IMR-90 (cell line): ENCODE data around the gene SLC25A6. TPM values are rescaled to one million over a fixed set of nuclear protein-coding genes. Genes with fewer than 3 reads are reported as not detected.

Experiments
- ATAC-seq: fragments of 200-7000 bp; cut with Tn5 transposase; 2 replicates; pipeline ENCODE4 v1.9.1; 2020; ENCODE audit warnings: low read depth, mild to moderate bottlenecking, moderate library complexity
- BruUV-seq: library from RNA; stranded (reverse); fragments of 400-500 nt; replicated peaks from 2 replicates; lab custom pipeline; 2021; lab: Mats Ljungman, UMichigan
- CTCF ChIA-PET: fragments of 300-600 bp; formaldehyde crosslinking; extraction: SDS; loops from one replicate; lab custom pipeline; 2021; ENCODE audit warnings: antibody characterized with exemption; lab: Yijun Ruan, JAX
- POLR2A ChIA-PET: fragments of 300-600 bp; sonication (Branson Sonifier 250); formaldehyde crosslinking; loops from one replicate; lab custom pipeline; 2022; ENCODE audit warnings: antibody characterized with exemption; ENCODE audit not compliant: unreplicated experiment; lab: Charles Lee
- DNase-seq: peaks from one replicate; pipeline ENCODE4 v3.0.0; 2013
- H2AFZ ChIP-seq: replicated peaks from 2 replicates; pipeline ENCODE3; 2013; ENCODE audit warnings: low read length, mild to moderate bottlenecking; ENCODE audit not compliant: poor library complexity
- H2AK5ac ChIP-seq: 2 replicates; pipeline ENCODE4 v1.6.1; 2013; ENCODE audit warnings: low read depth, low read length, inconsistent platforms
- H2AK9ac ChIP-seq: replicated peaks from 2 replicates; pipeline ENCODE3; 2013; ENCODE audit warnings: mild to moderate bottlenecking, low read depth, low read length, moderate library complexity; ENCODE audit not compliant: poor library complexity
- H2BK120ac ChIP-seq: 2 replicates; pipeline ENCODE4 v1.6.1; 2013; ENCODE audit warnings: low read depth, low read length, inconsistent platforms
- H2BK15ac ChIP-seq: 3 replicates; pipeline ENCODE4 v1.6.1; 2013; ENCODE audit warnings: low read depth, low read length, inconsistent platforms
- H2BK20ac ChIP-seq: 2 replicates; pipeline ENCODE4 v1.6.1; 2013; ENCODE audit warnings: low read depth, mild to moderate bottlenecking, inconsistent platforms, low read length, moderate library complexity
- H2BK5ac ChIP-seq: 2 replicates; pipeline ENCODE4 v1.6.1; 2013; ENCODE audit warnings: mild to moderate bottlenecking, low read depth, low read length, inconsistent platforms; ENCODE audit not compliant: poor library complexity, severe bottlenecking
- H3K14ac ChIP-seq: replicated peaks from 2 replicates; pipeline ENCODE4 v1.6.1; 2013; ENCODE audit warnings: low read depth, low read length, inconsistent platforms
- H3K18ac ChIP-seq: 2 replicates; pipeline ENCODE4 v1.6.1; 2013; ENCODE audit warnings: low read depth, low read length, control low read depth
- H3K23ac ChIP-seq: 2 replicates; pipeline ENCODE4 v1.6.1; 2013; ENCODE audit warnings: low read depth, low read length, inconsistent platforms
- H3K27ac ChIP-seq: 2 replicates; pipeline ENCODE4 v1.5.1; 2013; ENCODE audit warnings: mild to moderate bottlenecking, control low read depth, low read length; ENCODE audit not compliant: insufficient read depth
- H3K27me3 ChIP-seq: 2 replicates; pipeline ENCODE4 v1.6.1; 2013; ENCODE audit warnings: low read length; ENCODE audit not compliant: control insufficient read depth, insufficient read depth
- H3K36me3 ChIP-seq: 2 replicates; pipeline ENCODE4 v1.6.1; 2013; ENCODE audit warnings: low read length, mixed read lengths; ENCODE audit not compliant: control insufficient read depth, insufficient read depth
- H3K4ac ChIP-seq: 2 replicates; pipeline ENCODE4 v1.6.1; 2013; ENCODE audit warnings: low read depth, low read length, inconsistent platforms
- H3K4me1 ChIP-seq: 2 replicates; pipeline ENCODE4 v1.6.1; 2013; ENCODE audit warnings: low read length, mixed read lengths; ENCODE audit not compliant: control insufficient read depth, insufficient read depth
- H3K4me2 ChIP-seq: 2 replicates; pipeline ENCODE4 v1.6.1; 2013; ENCODE audit warnings: low read depth, mild to moderate bottlenecking, control low read depth, low read length, moderate library complexity
- H3K4me3 ChIP-seq: 2 replicates; pipeline ENCODE4 v1.5.1; 2013; ENCODE audit warnings: low read depth, mild to moderate bottlenecking, control low read depth, low read length, moderate library complexity; ENCODE audit not compliant: insufficient read depth
- H3K56ac ChIP-seq: 2 replicates; pipeline ENCODE4 v1.6.1; 2013; ENCODE audit warnings: low read length, inconsistent platforms; ENCODE audit not compliant: insufficient read depth; ENCODE audit errors: extremely low read depth
- H3K79me1 ChIP-seq, 2 experiments: 2 replicates each; pipeline ENCODE4 v1.6.1; 2013; ENCODE audit warnings: low read length in 2 of 2, inconsistent platforms in 1 of 2, low read depth in 1 of 2
- H3K9ac ChIP-seq: 2 replicates; pipeline ENCODE4 v1.6.1; 2013; ENCODE audit warnings: low read depth, low read length, control low read depth
- H3K9me1 ChIP-seq: 2 replicates; pipeline ENCODE4 v1.6.1; 2013; ENCODE audit warnings: low read length, inconsistent platforms; ENCODE audit not compliant: insufficient read depth
- H3K9me3 ChIP-seq: 2 replicates; pipeline ENCODE4 v1.6.1; 2013; ENCODE audit warnings: low read length; ENCODE audit not compliant: control insufficient read depth, insufficient read depth
- H4K20me1 ChIP-seq: 2 replicates; pipeline ENCODE4 v1.6.1; 2013; ENCODE audit warnings: low read length, inconsistent platforms; ENCODE audit not compliant: insufficient read depth
- H4K5ac ChIP-seq: 2 replicates; pipeline ENCODE4 v1.6.1; 2013; ENCODE audit warnings: mild to moderate bottlenecking, low read depth, low read length, control low read depth
- H4K8ac ChIP-seq, 2 experiments: 2 replicates each; pipeline ENCODE4 v1.6.1; 2013; ENCODE audit warnings: low read depth in 2 of 2, low read length in 2 of 2, control low read depth in 1 of 2, inconsistent platforms in 1 of 2
- H4K91ac ChIP-seq: 2 replicates; pipeline ENCODE4 v1.6.1; 2013; ENCODE audit warnings: low read depth, low read length, inconsistent platforms; ENCODE audit not compliant: insufficient read depth
- BHLHE40 ChIP-seq: fragments of 150-350 bp; IDR thresholded peaks from 2 replicates; pipeline ENCODE4 v1.6.1; 2016; ENCODE audit warnings: mild to moderate bottlenecking, low read depth, low read length
- CEBPB ChIP-seq: IDR thresholded peaks from 2 replicates; pipeline ENCODE4 v1.6.1; 2012; ENCODE audit warnings: low read depth, low read length, improper control_type of control experiment
- CHD1 ChIP-seq: IDR thresholded peaks from 2 replicates; pipeline ENCODE4 v1.6.1; 2012; ENCODE audit warnings: low read depth, low read length, improper control_type of control experiment
- CTCF ChIP-seq: conservative IDR thresholded peaks from 2 replicates; pipeline ENCODE4 v1.5.1; 2012; ENCODE audit warnings: mild to moderate bottlenecking, low read depth, low read length, improper control_type of control experiment
- MAFK ChIP-seq: IDR thresholded peaks from 2 replicates; pipeline ENCODE4 v1.6.1; 2012; ENCODE audit warnings: low read depth, low read length, improper control_type of control experiment
- MAZ ChIP-seq: IDR thresholded peaks from 2 replicates; pipeline ENCODE4 v1.6.1; 2012; ENCODE audit warnings: low read depth, mild to moderate bottlenecking, low read length, improper control_type of control experiment, moderate library complexity, borderline replicate concordance
- MXI1 ChIP-seq: IDR thresholded peaks from 2 replicates; pipeline ENCODE4 v1.6.1; 2012; ENCODE audit warnings: low read depth, mild to moderate bottlenecking, low read length, moderate library complexity, borderline replicate concordance
- POLR2A ChIP-seq: IDR thresholded peaks from 2 replicates; pipeline ENCODE4 v1.6.1; 2012; ENCODE audit warnings: mild to moderate bottlenecking, low read depth, low read length
- SMC3 ChIP-seq: fragments of 150-350 bp; IDR thresholded peaks from 2 replicates; pipeline ENCODE4 v1.6.1; 2016; ENCODE audit warnings: low read depth, mild to moderate bottlenecking, antibody characterized with exemption, low read length, moderate library complexity
- whole genome bisulfite sequencing, 2 experiments: methylation state at CpG; one replicate each; pipeline versions ENCODE4 v1.1.5 to v1.1.7; 2013; ENCODE audit warnings: missing lambda C conversion rate in 2 of 2; ENCODE audit not compliant: insufficient read length in 1 of 2; ENCODE audit errors: extremely low coverage in 2 of 2; 5-methylcytosine and 5-hydroxymethylcytosine counted together
- dilution Hi-C: fragments of 300-500 bp; cut with HindIII; formaldehyde crosslinking; loops from one replicate; pipeline ENCODE4 v1.14.3; 2018; ENCODE audit warnings: low sequenced_read_pairs; ENCODE audit not compliant: unreplicated experiment
- in situ Hi-C: fragments of 300-500 bp; cut with MboI; formaldehyde crosslinking; loops from 3 replicates; pipeline ENCODE4 v1.14.3; 2019; ENCODE audit warnings: low sequenced_read_pairs, inconsistent platforms, mixed read lengths
- intact Hi-C: fragments of 100-400 bp; cut with micrococcal nuclease; formaldehyde crosslinking; loops from 2 replicates; pipeline ENCODE4 v1.10.0; 2022
- polyA plus RNA-seq, 3 experiments: library from polyadenylated mRNA; depleted of rRNA; stranded (reverse); fragments of >200 nt; gene quantifications; 2 replicates each; pipeline ENCODE4 v1.2.3, GENCODE V29; 2012; ENCODE audit warnings: low replicate concordance in 1 of 3
- total RNA-seq: library from RNA; depleted of rRNA; stranded (reverse); fragments of >200 nt; gene quantifications from 2 replicates; pipeline ENCODE4 v1.2.3, GENCODE V29; 2012

Gene SLC25A6
- total and polyA plus RNA-seq, 2 of the 4 experiments (the other 2 are of a cell fraction) = 166 to 565 TPM

GRCh38 chrX:1411326-1411725 lies 19.4 kb upstream of the SLC25A6 start:
- Histone ChIP-seq H3K4me2 (no peak overlapping the region), H3K9me3 (no peaks in the 10 kb centered on the region), H3K4me1 (no peaks in the 10 kb centered on the region), H4K20me1 (no peaks in the 10 kb centered on the region; the same call in 1 of the 2 replicates), H3K14ac (no peak overlapping the region), H3K9me1 (0 out of 2 replicates have a peak, but pooled peaks cover 3% of the 10 kb centered on the region), H3K27ac (no peak overlapping the region), H3K4me3 (no peak overlapping the region), H2BK20ac (no peak overlapping the region), H3K9ac (no peak overlapping the region), H3K23ac (no peak overlapping the region), H3K56ac (no peak overlapping the region), H3K18ac (no peak overlapping the region), H2AFZ (no peak overlapping the region), H2AK9ac (no peak overlapping the region), H3K36me3 (peaks cover 39% of the 10 kb centered on the region), H2BK5ac (no peak overlapping the region), H2BK15ac (no peak overlapping the region), H4K5ac (no peak overlapping the region), H2AK5ac (no peak overlapping the region), H3K79me1 (no peaks in the 10 kb centered on the region; a peak in 1 of 4 replicates), H4K8ac (no peak overlapping the region), H3K27me3 (no peaks in the 10 kb centered on the region), H2BK120ac (no peak overlapping the region), H3K4ac (no peak overlapping the region), H4K91ac (no peak overlapping the region)
- TF ChIP-seq BHLHE40 = no peak
- TF ChIP-seq MXI1 = no peak
- TF ChIP-seq CHD1 = no peak
- TF ChIP-seq MAFK = no peak
- TF ChIP-seq SMC3 = no peak
- TF ChIP-seq CTCF = no peak
- TF ChIP-seq MAZ = no peak
- no peak for TF ChIP-seq CEBPB
- TF ChIP-seq POLR2A = no peak
- ChIA-PET POLR2A (no interaction called here), CTCF (no interaction called here)
- no peak for ATAC-seq
- no peak for DNase-seq
- intact Hi-C loops = no loop called here
- no TSS peak for BruUV-seq
- in situ Hi-C loops = no loop called here
- 84% methylated on average over 5 of the region's 12 CpGs; no CpG with 5 or more reads in 1 of the 2 experiments for WGBS, 2 experiments
- dilution Hi-C loops = no loop called here
